ENCODE data around the gene HEATR3. TPM values are rescaled to one million over a fixed set of nuclear protein-coding genes. Genes with fewer than 3 reads are reported as not detected.

The HEATR3 gene
- total RNA-seq, 1 donor from 2014 or later, result 10.4 TPM

DNA sequence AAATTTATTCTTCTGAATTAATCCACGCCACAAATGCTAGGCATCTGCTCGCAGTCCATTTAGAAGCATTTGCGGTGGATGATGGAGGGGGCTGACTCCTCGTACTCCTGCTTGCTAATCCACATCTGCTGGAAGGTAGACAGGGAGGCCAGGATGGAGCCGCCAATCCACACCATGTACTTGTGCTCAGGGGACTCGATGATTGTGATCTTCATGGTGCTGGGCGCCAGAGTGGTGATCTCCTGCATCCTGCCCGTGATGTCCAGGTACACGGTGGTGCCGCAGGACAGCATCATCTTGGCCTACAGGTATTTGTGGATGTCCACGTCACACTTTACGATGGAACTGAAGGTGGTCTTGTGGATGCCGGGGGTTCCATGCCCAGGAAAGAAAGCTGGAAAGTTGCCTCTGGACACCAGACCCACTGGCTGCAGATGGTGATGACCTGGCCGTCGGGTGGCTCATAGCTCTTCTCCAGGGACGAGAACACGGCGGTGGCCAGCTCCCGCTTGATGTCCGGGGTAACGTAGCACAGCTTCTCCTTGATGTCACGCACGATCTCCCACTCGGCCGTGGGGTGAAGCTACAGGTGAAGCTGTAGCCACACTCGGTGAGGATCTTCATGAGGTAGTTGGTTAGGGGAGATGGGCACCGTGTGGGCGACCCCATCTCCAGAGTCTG, 7.5 kb upstream of the HEATR3 start:
- Histone ChIP-seq H3K4me1 (no peaks in the 10 kb centered on the region), H3K27me3 (no peaks in the 10 kb centered on the region), H3K36me3 (no peaks in the 10 kb centered on the region), H3K27ac (no peak overlapping the region), H3K4me3 (no peak overlapping the region), H3K9me3 (peaks cover 9 to 13% of the 10 kb centered on the region in 2 donors)
- TF ChIP-seq CTCF (IDR thresholded peaks at IDR 0.05), result no peak
- DNase-seq (ENCODE audit: low spot score in 2 of 2), result no peak
- intact Hi-C loops (cut with DNase I), result no loop called here

- intact Hi-C loops (cut with DNase I), result no loop called here
- TF ChIP-seq CTCF (IDR thresholded peaks at IDR 0.05), result no peak
- no peaks in the 10 kb centered on the region for H3K36me3 ChIP-seq
Measured at GRCh38 chr16:50059111-50059510, 6.7 kb upstream of the HEATR3 start.

DNA sequence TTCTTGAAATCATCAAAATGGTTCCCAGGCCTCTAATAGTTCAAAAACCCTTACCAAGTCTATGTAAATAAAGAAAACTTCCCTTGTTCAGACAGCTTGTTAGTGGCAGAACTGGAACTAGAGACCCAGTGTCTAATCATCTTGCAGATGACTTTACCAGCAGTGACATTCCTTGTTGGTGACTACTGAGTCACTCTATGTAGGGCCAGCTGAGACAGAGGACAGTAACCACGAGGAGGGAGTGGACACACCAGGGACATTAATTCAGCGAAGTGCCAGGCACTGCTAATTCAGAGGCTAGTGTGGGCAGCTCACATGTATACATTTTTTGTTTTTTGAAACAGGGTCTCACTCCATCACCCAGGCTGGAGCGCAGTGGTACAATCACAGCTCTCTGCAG, 6.1 kb upstream of the HEATR3 start:
- Histone ChIP-seq H3K9me3 (peaks cover 9 to 13% of the 10 kb centered on the region in 2 donors), H3K36me3 (no peaks in the 10 kb centered on the region), H3K27ac (no peak overlapping the region), H3K4me3 (no peak overlapping the region), H3K4me1 (no peaks in the 10 kb centered on the region), H3K27me3 (no peaks in the 10 kb centered on the region)
- no peak for TF ChIP-seq CTCF (IDR thresholded peaks at IDR 0.05)
- intact Hi-C loops (cut with DNase I), result loop anchor here (10.0 kb wide), 2 partner anchors 275 to 305 kb away; partner anchors contain the start of gene BRD7
- DNase-seq (ENCODE audit: low spot score in 2 of 2), result no peak

More at GRCh38 chr16:50059111-50059510, 6.7 kb upstream of the HEATR3 start:
- Histone ChIP-seq H3K27me3 (no peaks in the 10 kb centered on the region), H3K4me3 (no peak overlapping the region), H3K9me3 (peaks cover 9 to 13% of the 10 kb centered on the region in 2 donors), H3K27ac (no peak overlapping the region), H3K4me1 (no peaks in the 10 kb centered on the region)
- no peak for DNase-seq (ENCODE audit: low spot score in 2 of 2)

DNA sequence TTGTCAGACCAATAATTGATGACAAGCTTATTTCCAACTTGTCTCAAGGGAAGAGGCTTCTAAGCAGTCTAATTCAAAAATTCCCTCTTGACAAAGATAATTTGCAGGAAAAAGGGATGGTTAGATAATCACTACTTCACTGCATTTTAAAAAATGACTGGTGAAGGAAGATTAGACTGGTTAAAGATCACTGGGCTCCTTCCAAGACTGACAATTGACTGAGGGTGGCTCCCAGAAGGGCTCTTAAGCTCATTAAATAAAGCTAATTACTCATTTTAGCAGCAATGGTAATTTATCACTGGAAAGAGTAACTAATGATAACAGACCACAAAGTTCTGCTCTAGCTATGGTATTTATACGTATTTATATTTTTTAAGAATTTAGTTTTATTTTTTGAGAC, 4.4 kb upstream of the HEATR3 start:
- intact Hi-C loops (cut with DNase I), result loop anchor here (10.0 kb wide), 2 partner anchors 273 to 303 kb away; partner anchors contain the start of gene BRD7
- H3K27ac ChIP-seq, result no peak overlapping the region
- no peak for TF ChIP-seq CTCF (IDR thresholded peaks at IDR 0.05)

GRCh38 chr16:50065241-50065623, 538 bp upstream of the HEATR3 start:
- no peak for TF ChIP-seq CTCF (IDR thresholded peaks at IDR 0.05)
- no peaks in the 10 kb centered on the region for H3K27me3 ChIP-seq
- no peak for DNase-seq (ENCODE audit: low spot score in 2 of 2)
- peak overlapping the region; percentile 90 to 92 for H3K27ac ChIP-seq
- H3K4me1 ChIP-seq, result peaks cover 4 to 20% of the 10 kb centered on the region in 2 donors
- H3K9me3 ChIP-seq, result no peaks in the 10 kb centered on the region
- peaks cover 0 to 8% of the 10 kb centered on the region in 2 donors for H3K36me3 ChIP-seq
- intact Hi-C loops (cut with DNase I), result loop anchor here (2.0 to 10.0 kb wide), 5 partner anchors 88 to 677 kb away; partner anchors contain the start of genes BRD7, CYLD, TENT4B and ZNF423
- peak overlapping the region; percentile 80 to 98 for H3K4me3 ChIP-seq

More for the DNA sequence above, 4.4 kb upstream of the HEATR3 start:
- Histone ChIP-seq H3K4me3 (no peak overlapping the region), H3K36me3 (no peaks in the 10 kb centered on the region), H3K27me3 (no peaks in the 10 kb centered on the region), H3K4me1 (no peaks in the 10 kb centered on the region), H3K9me3 (peaks cover 2% of the 10 kb centered on the region in 2 donors)
- no peak for DNase-seq (ENCODE audit: low spot score in 2 of 2)

Measured in ascending aorta (tissue), 2 donors.